WI38 (cell line): Measurements from ENCODE around the gene TAS2R40.

Experiments
- H3K4me3 ChIP-seq: 2 replicates; pipeline ENCODE4 v1.5.1; 2011; ENCODE audit warnings: low read depth, mild to moderate bottlenecking, control low read depth, low read length
- CTCF ChIP-seq: IDR thresholded peaks from 2 replicates; pipeline ENCODE4 v1.5.1; 2012; ENCODE audit warnings: low read depth, mild to moderate bottlenecking, control low read depth, low read length

TAS2R40 gene

GRCh38 chr7:143259765-143260164 lies 37.9 kb downstream of the TAS2R40 start:
- H3K4me3 ChIP-seq: no peak overlapping the region
- no peak for TF ChIP-seq CTCF

DNA sequence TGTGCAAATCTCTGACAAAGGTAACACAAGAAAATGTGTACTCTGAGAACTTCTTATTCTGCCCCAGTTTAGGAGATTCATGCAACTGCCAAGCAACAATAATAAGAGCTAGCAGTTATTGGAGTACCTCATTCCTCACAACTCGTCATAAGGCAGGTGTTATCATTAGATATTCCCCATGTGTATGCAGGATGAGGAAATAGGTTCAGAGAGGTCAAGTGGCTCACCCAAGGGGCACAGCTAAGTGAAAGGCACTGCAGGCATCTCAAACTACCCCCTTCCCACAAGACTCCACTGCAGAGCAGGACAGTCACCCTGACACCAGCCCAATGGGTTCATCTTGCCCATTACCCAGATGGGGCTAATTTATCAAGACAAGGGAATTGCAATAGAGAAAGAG lies 40.1 kb downstream of the TAS2R40 start:
- no peak for TF ChIP-seq CTCF
- H3K4me3 ChIP-seq: no peak overlapping the region

- TF ChIP-seq CTCF: no peak
- peak within 1 kb of the TSS; percentile 87 for H3K4me3 ChIP-seq
Observed at GRCh38 chr7:143263266-143264195, 41.7 kb downstream of the TAS2R40 start, which contains the start of gene GSTK1. Gene GSTK1 (plus strand): TSS chr7:143263441. CDS start chr7:143263514, 73 bp downstream.

GRCh38 chr7:143264196-143264568 lies 42.3 kb downstream of the TAS2R40 start:
- H3K4me3 ChIP-seq: peak overlapping the region; percentile 87

GRCh38 chr7:143265017-143265693 lies 43.3 kb downstream of the TAS2R40 start:
- H3K4me3 ChIP-seq: no peak overlapping the region
- TF ChIP-seq CTCF: no peak

- H3K4me3 ChIP-seq: no peak overlapping the region
- TF ChIP-seq CTCF: no peak
Observed at GRCh38 chr7:143269251-143269650, 47.4 kb downstream of the TAS2R40 start.

- TF ChIP-seq CTCF: no peak
Observed at GRCh38 chr7:143271240-143271639, 49.4 kb downstream of the TAS2R40 start.

More at GRCh38 chr7:143271240-143271639, 49.4 kb downstream of the TAS2R40 start:
- no peak overlapping the region for H3K4me3 ChIP-seq
